GM12878 (cell line): ENCODE data around the gene ENDOD1.

Source experiments
- CTCF ChIP-seq, 3 experiments: IDR thresholded peaks in 2 of 3; conservative IDR thresholded peaks in 1 of 3; 2 replicates each; pipeline ENCODE4 v1.5.1; 2011; ENCODE audit warnings: low read depth in 3 of 3, low read length in 3 of 3, mild to moderate bottlenecking in 3 of 3, control low read depth in 2 of 3, moderate library complexity in 2 of 3, inconsistent platforms in 1 of 3, mixed read lengths in 1 of 3; ENCODE audit not compliant: control insufficient read depth in 2 of 3, insufficient read depth in 1 of 3; ENCODE audit errors: extremely low read depth in 1 of 3
- EZH2 ChIP-seq: IDR thresholded peaks from 2 replicates; pipeline ENCODE4 v1.6.1; 2012; ENCODE audit warnings: low read depth, mild to moderate bottlenecking, control low read depth, inconsistent platforms, low read length, borderline replicate concordance; ENCODE audit not compliant: control insufficient read depth
- SUPT20H ChIP-seq: IDR thresholded peaks from 2 replicates; pipeline ENCODE4 v1.6.1; 2011; ENCODE audit warnings: low read depth, mild to moderate bottlenecking, low read length, moderate library complexity, borderline replicate concordance; ENCODE audit not compliant: control insufficient read depth

- TF ChIP-seq CTCF (IDR thresholded peaks at IDR 0.05 in 2 of 3, conservative IDR thresholded peaks at IDR 0.05 in 1 of 3; ENCODE audit: control insufficient read depth in 2 of 3, extremely low read depth in 1 of 3, insufficient read depth in 1 of 3, low read depth in 3 of 3, low read length in 3 of 3) (no peak), EZH2 (no peak), SUPT20H (no peak)
Measured at GRCh38 chr11:95045812-95046211, 43.8 kb upstream of the ENDOD1 start.
